GM19025 (cell line): Measurements from ENCODE around the gene RAD51B.

Experiments used
- ATAC-seq: cut with Tn5 transposase; IDR thresholded peaks from one replicate; pipeline ENCODE4 v1.9.1; 2021; ENCODE audit warnings: mild to moderate bottlenecking, low read depth, moderate library complexity; ENCODE audit not compliant: unreplicated experiment

The RAD51B gene

GRCh38 chr14:68584786-68585185 is 765.2 kb downstream of the RAD51B start:
- ATAC-seq: no peak

GRCh38 chr14:68585690-68586089 is 766.1 kb downstream of the RAD51B start:
- no peak for ATAC-seq

- no peak for ATAC-seq
Measured at GRCh38 chr14:68586896-68587751, 767.5 kb downstream of the RAD51B start.

GRCh38 chr14:68587931-68588330 is 768.4 kb downstream of the RAD51B start:
- ATAC-seq: no peak

- ATAC-seq: no peak
Measured at GRCh38 chr14:68589447-68590200, 770.0 kb downstream of the RAD51B start.

- ATAC-seq: no peak
Measured at GRCh38 chr14:68590201-68590522, 770.6 kb downstream of the RAD51B start.

GRCh38 chr14:68591786-68592185 is 772.2 kb downstream of the RAD51B start:
- ATAC-seq: no peak

- ATAC-seq: no peak
Measured at GRCh38 chr14:68592948-68593556, 773.5 kb downstream of the RAD51B start.

- no peak for ATAC-seq
Measured at GRCh38 chr14:68593806-68594536, 774.4 kb downstream of the RAD51B start.

- no peak for ATAC-seq
Measured at GRCh38 chr14:68594737-68595380, 775.3 kb downstream of the RAD51B start.

GRCh38 chr14:68596211-68596610 is 776.6 kb downstream of the RAD51B start:
- no peak for ATAC-seq

GRCh38 chr14:68596701-68597100 is 777.1 kb downstream of the RAD51B start:
- no peak for ATAC-seq

GRCh38 chr14:68598089-68598488 is 778.5 kb downstream of the RAD51B start:
- ATAC-seq: no peak

- ATAC-seq: no peak
Measured at GRCh38 chr14:68598621-68599447, 779.3 kb downstream of the RAD51B start.

- no peak for ATAC-seq
Measured at GRCh38 chr14:68599896-68600610, 780.5 kb downstream of the RAD51B start.

GRCh38 chr14:68602507-68602906 is 782.9 kb downstream of the RAD51B start:
- ATAC-seq: no peak

- ATAC-seq: no peak
Measured at GRCh38 chr14:68603533-68604360, 784.2 kb downstream of the RAD51B start.

GRCh38 chr14:68604361-68604730 is 784.8 kb downstream of the RAD51B start:
- no peak for ATAC-seq
